ENCODE measurements around the gene NOS1.

- TF ChIP-seq POLR2A (IDR thresholded peaks at IDR 0.05) (no peak), CTCF (IDR thresholded peaks at IDR 0.05 in 8 of 11, conservative IDR thresholded peaks at IDR 0.05 in 3 of 11) (no peak), POLR2AphosphoS5 (IDR thresholded peaks at IDR 0.05) (no peak)
Measured at GRCh38 chr12:117262749-117263148, 98.7 kb downstream of the NOS1 start.
